ENCODE measurements around the gene AFAP1L1. TPM values are rescaled to one million over a fixed set of nuclear protein-coding genes. Genes with fewer than 3 reads are reported as not detected.

The AFAP1L1 gene
- total RNA-seq, 4 donors from 2014 or later: 10.3 to 20.6 (median 14.0) TPM

DNA sequence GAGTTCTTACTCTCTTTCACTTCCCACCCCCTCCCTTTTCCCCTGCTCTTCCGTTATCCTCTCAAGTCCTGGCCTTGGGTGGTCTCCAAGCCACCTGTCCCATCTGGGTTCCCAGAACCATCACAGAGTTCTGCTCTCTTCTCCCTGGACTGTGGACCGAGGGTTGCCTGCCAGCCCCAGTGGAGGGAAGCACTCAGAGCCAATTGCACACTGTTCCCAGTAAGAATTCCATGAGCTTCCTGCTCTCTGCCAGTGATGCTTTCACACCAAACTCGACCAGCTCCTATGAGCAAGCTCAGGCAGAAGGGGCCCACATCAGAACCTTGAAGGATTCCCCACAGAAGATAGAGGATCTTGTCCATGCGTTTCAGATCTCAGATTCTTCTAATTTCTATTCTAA lies 20.1 kb upstream of the AFAP1L1 start:
- H3K4me1 ChIP-seq: no peaks in the 10 kb centered on the region
- TF ChIP-seq EP300 (IDR thresholded peaks at IDR 0.05) (no peak), POLR2A (IDR thresholded peaks at IDR 0.05) (no peak)
- H3K27ac ChIP-seq: no peak overlapping the region
- H3K27me3 ChIP-seq: no peaks in the 10 kb centered on the region
- peaks cover 0 to 86% of the 10 kb centered on the region in 2 donors for H3K36me3 ChIP-seq
- H3K4me3 ChIP-seq: no peak overlapping the region
- ATAC-seq: no peak
- WGBS, 2 donors (ENCODE audit: low coverage in 1 of 2): 32 to 86% methylated on average over 2 to 3 of the region's 4 CpGs
- H3K9me3 ChIP-seq: no peaks in the 10 kb centered on the region

DNA sequence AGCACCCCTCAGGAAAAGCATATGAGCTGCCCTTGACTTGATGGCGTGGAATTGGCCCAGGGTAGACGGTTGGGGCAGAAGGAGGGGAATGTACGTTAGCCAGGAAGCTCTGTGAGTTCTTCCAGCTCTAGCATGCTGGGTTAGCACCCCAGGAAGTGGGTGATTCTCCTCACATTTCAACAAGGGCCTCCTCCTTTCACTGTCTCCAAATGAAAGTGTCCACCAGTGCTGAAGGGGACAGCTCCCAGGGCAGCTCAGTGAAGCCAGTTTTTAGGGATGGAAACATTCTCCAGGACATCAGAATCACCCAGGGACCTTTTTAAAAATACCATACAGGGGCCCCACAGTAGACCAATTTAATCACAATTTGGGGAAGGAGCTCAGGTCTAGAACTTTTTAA lies 17.2 kb upstream of the AFAP1L1 start:
- Histone ChIP-seq H3K4me1 (no peaks in the 10 kb centered on the region), H3K27me3 (no peaks in the 10 kb centered on the region), H3K27ac (no peak overlapping the region), H3K36me3 (peaks cover 0 to 70% of the 10 kb centered on the region in 2 donors), H3K9me3 (no peaks in the 10 kb centered on the region), H3K4me3 (no peak overlapping the region)
- TF ChIP-seq EP300 (IDR thresholded peaks at IDR 0.05) (no peak), POLR2A (IDR thresholded peaks at IDR 0.05) (no peak), POLR2AphosphoS5 (IDR thresholded peaks at IDR 0.05) (no peak)
- TF ChIP-seq, protein P1, sequence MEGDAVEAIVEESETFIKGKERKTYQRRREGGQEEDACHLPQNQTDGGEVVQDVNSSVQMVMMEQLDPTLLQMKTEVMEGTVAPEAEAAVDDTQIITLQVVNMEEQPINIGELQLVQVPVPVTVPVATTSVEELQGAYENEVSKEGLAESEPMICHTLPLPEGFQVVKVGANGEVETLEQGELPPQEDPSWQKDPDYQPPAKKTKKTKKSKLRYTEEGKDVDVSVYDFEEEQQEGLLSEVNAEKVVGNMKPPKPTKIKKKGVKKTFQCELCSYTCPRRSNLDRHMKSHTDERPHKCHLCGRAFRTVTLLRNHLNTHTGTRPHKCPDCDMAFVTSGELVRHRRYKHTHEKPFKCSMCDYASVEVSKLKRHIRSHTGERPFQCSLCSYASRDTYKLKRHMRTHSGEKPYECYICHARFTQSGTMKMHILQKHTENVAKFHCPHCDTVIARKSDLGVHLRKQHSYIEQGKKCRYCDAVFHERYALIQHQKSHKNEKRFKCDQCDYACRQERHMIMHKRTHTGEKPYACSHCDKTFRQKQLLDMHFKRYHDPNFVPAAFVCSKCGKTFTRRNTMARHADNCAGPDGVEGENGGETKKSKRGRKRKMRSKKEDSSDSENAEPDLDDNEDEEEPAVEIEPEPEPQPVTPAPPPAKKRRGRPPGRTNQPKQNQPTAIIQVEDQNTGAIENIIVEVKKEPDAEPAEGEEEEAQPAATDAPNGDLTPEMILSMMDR (IDR thresholded peaks at IDR 0.05): no peak
- 33% methylated on average over 3 of the region's 3 CpGs; no CpG with 5 or more reads in 1 of the 2 donors for WGBS, 2 donors (ENCODE audit: low coverage in 1 of 2)
- ATAC-seq: no peak

DNA sequence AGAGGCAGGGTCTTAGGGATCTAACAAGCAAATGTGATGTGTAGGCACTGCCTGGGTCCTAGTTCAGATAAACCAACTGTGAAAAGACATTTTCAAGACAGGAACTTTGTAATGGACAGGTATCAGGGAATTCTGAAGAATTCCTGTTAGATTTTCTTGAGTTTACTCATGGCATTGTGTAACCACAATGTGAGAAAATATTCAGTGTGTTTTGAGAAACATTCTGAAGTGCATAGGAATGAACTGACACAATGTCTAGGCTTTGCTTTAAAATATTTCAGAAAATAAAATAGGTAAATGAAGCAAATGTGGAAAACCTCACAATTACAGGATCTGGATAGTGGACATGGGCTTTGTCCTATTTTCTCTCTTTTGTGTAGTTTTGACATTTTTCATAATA lies 15.2 kb upstream of the AFAP1L1 start:
- TF ChIP-seq POLR2A (IDR thresholded peaks at IDR 0.05): no peak
- no peak for TF ChIP-seq POLR2AphosphoS5 (IDR thresholded peaks at IDR 0.05)
- TF ChIP-seq EP300 (IDR thresholded peaks at IDR 0.05): no peak
- TF ChIP-seq, protein P1 (IDR thresholded peaks at IDR 0.05): no peak
- H3K27ac ChIP-seq: no peak overlapping the region
- H3K36me3 ChIP-seq: peaks cover 0 to 52% of the 10 kb centered on the region in 2 donors
- no peak for ATAC-seq
- no peaks in the 10 kb centered on the region for H3K4me1 ChIP-seq
- H3K27me3 ChIP-seq: no peaks in the 10 kb centered on the region
- no peak overlapping the region for H3K4me3 ChIP-seq
- no peaks in the 10 kb centered on the region for H3K9me3 ChIP-seq

DNA sequence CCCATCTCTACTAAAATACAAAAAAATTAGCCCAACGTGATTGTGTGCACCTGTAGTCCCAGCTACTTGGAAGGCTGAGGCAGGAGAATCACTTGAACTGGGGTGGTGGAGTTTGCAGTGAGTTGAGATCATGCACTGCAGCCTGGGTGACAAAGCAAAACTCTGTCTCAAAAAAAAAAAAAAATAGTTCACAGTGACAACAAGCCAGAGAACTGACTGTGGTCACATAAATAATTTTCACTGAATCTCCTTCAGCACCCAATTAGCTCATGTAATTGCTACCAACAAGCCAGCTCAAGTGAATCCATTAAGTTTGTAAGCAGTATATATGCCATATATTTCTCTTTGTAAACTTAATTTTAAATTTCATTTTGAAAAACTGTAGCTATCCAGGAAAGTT lies 14.5 kb upstream of the AFAP1L1 start:
- no peaks in the 10 kb centered on the region for H3K9me3 ChIP-seq
- WGBS, 2 donors (ENCODE audit: low coverage in 1 of 2): 40 to 50% methylated on average over 1 of the region's 1 CpG
- no peaks in the 10 kb centered on the region for H3K27me3 ChIP-seq
- H3K4me3 ChIP-seq: no peak overlapping the region
- no peaks in the 10 kb centered on the region for H3K4me1 ChIP-seq
- TF ChIP-seq, protein P1 (IDR thresholded peaks at IDR 0.05): no peak
- TF ChIP-seq POLR2AphosphoS5 (IDR thresholded peaks at IDR 0.05): no peak
- peaks cover 0 to 45% of the 10 kb centered on the region in 2 donors for H3K36me3 ChIP-seq
- no peak overlapping the region for H3K27ac ChIP-seq
- no peak for ATAC-seq

DNA sequence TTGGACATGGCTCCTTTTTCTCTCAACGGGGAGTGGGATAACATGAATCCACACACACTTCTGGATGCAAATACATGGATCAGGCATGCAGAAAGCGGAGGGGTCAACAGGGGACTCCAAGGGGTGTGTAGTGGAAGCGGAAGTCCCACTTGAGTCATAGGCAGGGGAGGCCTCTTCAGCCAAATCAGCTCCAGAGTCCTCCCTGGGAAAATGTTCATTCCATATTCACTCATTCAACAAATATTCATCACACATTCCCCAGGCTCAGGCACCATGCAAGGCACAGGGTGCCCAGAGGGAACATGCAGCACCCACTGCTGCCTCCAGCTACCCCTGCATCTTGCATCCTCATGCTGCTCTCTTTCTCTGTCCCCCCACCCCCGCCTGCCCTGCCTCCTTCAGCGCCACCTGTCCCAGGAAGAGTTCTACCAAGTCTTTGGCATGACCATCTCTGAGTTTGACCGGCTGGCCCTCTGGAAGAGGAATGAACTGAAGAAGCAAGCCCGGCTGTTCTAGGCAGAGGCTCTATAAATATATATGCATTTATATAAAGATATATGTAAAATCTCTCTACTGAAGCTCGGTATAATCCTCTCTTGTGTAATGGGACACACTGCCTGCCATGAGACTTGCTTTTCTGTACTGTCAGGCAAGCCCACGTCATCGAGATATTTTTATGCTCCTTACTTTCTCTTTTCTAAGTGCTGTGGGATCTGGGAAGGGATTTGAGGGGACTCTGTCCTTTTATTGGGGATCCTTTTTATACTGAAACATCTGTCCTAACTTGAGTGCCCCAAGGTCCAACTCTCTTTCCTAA lies 13.6 kb upstream of the AFAP1L1 start:
- Histone ChIP-seq H3K4me3 (no peak overlapping the region), H3K36me3 (peaks cover 0 to 35% of the 10 kb centered on the region in 2 donors), H3K4me1 (no peaks in the 10 kb centered on the region), H3K27ac (no peak overlapping the region), H3K27me3 (no peaks in the 10 kb centered on the region), H3K9me3 (no peaks in the 10 kb centered on the region)
- WGBS, 2 donors (ENCODE audit: low coverage in 1 of 2): 73 to 91% methylated on average over 6 to 7 of the region's 10 CpGs
- TF ChIP-seq EP300 (IDR thresholded peaks at IDR 0.05) (no peak), POLR2A (IDR thresholded peaks at IDR 0.05) (no peak), POLR2AphosphoS5 (IDR thresholded peaks at IDR 0.05) (no peak)
- TF ChIP-seq, protein P1 (IDR thresholded peaks at IDR 0.05): no peak
- no peak for ATAC-seq
